ENCODE measurements around the gene MORN5. TPM values are rescaled to one million over a fixed set of nuclear protein-coding genes. Genes with fewer than 3 reads are reported as not detected.

Gene MORN5
- total RNA-seq, 4 donors from 2014 or later = 3.8 to 4.0 TPM; not detected in 2

GRCh38 chr9:122133984-122134535, 25.6 kb upstream of the MORN5 start:
- 82 to 86% methylated on average over 10 to 17 of the region's 17 CpGs for WGBS, 2 donors (ENCODE audit: low coverage in 1 of 2)
- intact Hi-C loops (cut with DNase I; ENCODE audit: low total_unique reads) = no loop called here
- in situ Hi-C loops (cut with MboI; ENCODE audit: low pct_ligation_motif_present in 1 of 4, low pct_unique_long_range_greater_than_20kb in 1 of 4, low sequenced_read_pairs in 3 of 4) = loop anchor here in 1 of 4 donors (25.0 kb wide), 1 partner anchor 328 kb away; no protein-coding TSS in a partner anchor
- Histone ChIP-seq H3K36me3 (no peaks in the 10 kb centered on the region), H3K4me1 (peaks cover 0 to 5% (median 0%) of the 10 kb centered on the region in 4 donors), H3K27me3 (peaks cover 7% of the 10 kb centered on the region), H3K27ac (no peak overlapping the region), H3K9me3 (no peaks in the 10 kb centered on the region), H3K4me3 (no peak overlapping the region)
- no peak for DNase-seq
- no peak for TF ChIP-seq CTCF (IDR thresholded peaks at IDR 0.05)
- no peak for TF ChIP-seq POLR2AphosphoS5 (IDR thresholded peaks at IDR 0.05)
- no peak for TF ChIP-seq POLR2A (IDR thresholded peaks at IDR 0.05)
- TF ChIP-seq EP300 (IDR thresholded peaks at IDR 0.05; ENCODE audit: low read depth) = no peak

GRCh38 chr9:122134822-122135528, 24.7 kb upstream of the MORN5 start:
- H3K4me1 ChIP-seq = peaks cover 0 to 5% (median 0%) of the 10 kb centered on the region in 4 donors
- DNase-seq = no peak
- no peak for TF ChIP-seq EP300 (IDR thresholded peaks at IDR 0.05; ENCODE audit: low read depth)
- TF ChIP-seq CTCF (IDR thresholded peaks at IDR 0.05) = no peak
- no peak for TF ChIP-seq POLR2AphosphoS5 (IDR thresholded peaks at IDR 0.05)
- no peak for TF ChIP-seq POLR2A (IDR thresholded peaks at IDR 0.05)
- no peak overlapping the region for H3K27ac ChIP-seq
- peaks cover 7% of the 10 kb centered on the region for H3K27me3 ChIP-seq
- no peaks in the 10 kb centered on the region for H3K9me3 ChIP-seq
- intact Hi-C loops (cut with DNase I; ENCODE audit: low total_unique reads) = no loop called here
- no peaks in the 10 kb centered on the region for H3K36me3 ChIP-seq
- 59% methylated on average over 12 of the region's 12 CpGs; no CpG with 5 or more reads in 1 of the 2 donors for WGBS, 2 donors (ENCODE audit: low coverage in 1 of 2)
- no peak overlapping the region for H3K4me3 ChIP-seq
- in situ Hi-C loops (cut with MboI; ENCODE audit: low pct_ligation_motif_present in 1 of 4, low pct_unique_long_range_greater_than_20kb in 1 of 4, low sequenced_read_pairs in 3 of 4) = loop anchor here in 1 of 4 donors (25.0 kb wide), 1 partner anchor 327 kb away; no protein-coding TSS in a partner anchor

GRCh38 chr9:122135529-122135859, 24.2 kb upstream of the MORN5 start:
- WGBS, 2 donors (ENCODE audit: low coverage in 1 of 2) = 72 to 82% methylated on average over 2 to 7 of the region's 7 CpGs
- Histone ChIP-seq H3K9me3 (no peaks in the 10 kb centered on the region), H3K27me3 (peaks cover 7% of the 10 kb centered on the region), H3K27ac (no peak overlapping the region), H3K36me3 (no peaks in the 10 kb centered on the region), H3K4me3 (no peak overlapping the region), H3K4me1 (peaks cover 0 to 5% (median under 1%) of the 10 kb centered on the region in 4 donors)
- in situ Hi-C loops (cut with MboI; ENCODE audit: low pct_ligation_motif_present in 1 of 4, low pct_unique_long_range_greater_than_20kb in 1 of 4, low sequenced_read_pairs in 3 of 4) = loop anchor here in 1 of 4 donors (25.0 kb wide), 1 partner anchor 327 kb away; no protein-coding TSS in a partner anchor
- TF ChIP-seq POLR2A (IDR thresholded peaks at IDR 0.05) (no peak), CTCF (IDR thresholded peaks at IDR 0.05) (no peak), POLR2AphosphoS5 (IDR thresholded peaks at IDR 0.05) (no peak), EP300 (IDR thresholded peaks at IDR 0.05; ENCODE audit: low read depth) (no peak)
- DNase-seq = no peak
- intact Hi-C loops (cut with DNase I; ENCODE audit: low total_unique reads) = no loop called here

- no peak overlapping the region for H3K4me3 ChIP-seq
- DNase-seq = no peak
- WGBS, 2 donors (ENCODE audit: low coverage in 1 of 2) = 71 to 73% methylated on average over 6 to 10 of the region's 10 CpGs
- H3K36me3 ChIP-seq = peaks cover 0 to 13% (median 2%) of the 10 kb centered on the region in 4 donors
- no peaks in the 10 kb centered on the region for H3K9me3 ChIP-seq
- intact Hi-C loops (cut with DNase I; ENCODE audit: low total_unique reads) (no loop called here), in situ Hi-C loops (cut with MboI; ENCODE audit: low pct_ligation_motif_present in 1 of 4, low pct_unique_long_range_greater_than_20kb in 1 of 4, low sequenced_read_pairs in 3 of 4) (loop anchor here in 1 of 4 donors (25.0 kb wide), 1 partner anchor 324 kb away; no protein-coding TSS in a partner anchor)
- no peak for TF ChIP-seq CTCF (IDR thresholded peaks at IDR 0.05)
- peaks cover 0 to 8% (median 0%) of the 10 kb centered on the region in 4 donors for H3K4me1 ChIP-seq
- no peak overlapping the region for H3K27ac ChIP-seq
- H3K27me3 ChIP-seq = no peaks in the 10 kb centered on the region
Observed at GRCh38 chr9:122138560-122139268, 21.0 kb upstream of the MORN5 start.

Data from transverse colon (tissue), 4 donors.